GM18520 (cell line): ENCODE data around the gene CLVS2.

Experiments used
- ATAC-seq: cut with Tn5 transposase; IDR thresholded peaks from one replicate; pipeline ENCODE4 v1.9.1; 2021; ENCODE audit not compliant: unreplicated experiment

The CLVS2 gene

GRCh38 chr6:123022975-123023374, 26.9 kb downstream of the CLVS2 start:
- ATAC-seq: no peak

DNA sequence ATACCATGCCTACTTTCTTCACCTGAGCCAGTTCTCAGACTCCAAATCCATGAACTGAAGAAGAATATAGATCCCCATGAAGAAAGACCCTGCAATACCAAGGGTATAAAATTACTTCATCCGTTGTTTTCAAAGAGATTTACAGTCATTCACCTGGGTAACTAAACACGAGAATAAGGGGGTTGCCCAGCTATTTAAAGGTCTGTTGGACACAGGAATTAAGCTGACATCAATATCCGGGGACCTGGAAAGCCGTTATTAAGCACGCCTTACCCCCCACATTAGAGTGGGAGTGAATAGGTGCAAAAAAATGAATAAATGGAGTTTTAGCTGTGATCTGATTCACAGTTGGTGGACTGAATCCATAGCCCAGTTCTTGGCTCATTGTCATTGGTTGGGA, 28.9 kb downstream of the CLVS2 start:
- ATAC-seq: no peak

DNA sequence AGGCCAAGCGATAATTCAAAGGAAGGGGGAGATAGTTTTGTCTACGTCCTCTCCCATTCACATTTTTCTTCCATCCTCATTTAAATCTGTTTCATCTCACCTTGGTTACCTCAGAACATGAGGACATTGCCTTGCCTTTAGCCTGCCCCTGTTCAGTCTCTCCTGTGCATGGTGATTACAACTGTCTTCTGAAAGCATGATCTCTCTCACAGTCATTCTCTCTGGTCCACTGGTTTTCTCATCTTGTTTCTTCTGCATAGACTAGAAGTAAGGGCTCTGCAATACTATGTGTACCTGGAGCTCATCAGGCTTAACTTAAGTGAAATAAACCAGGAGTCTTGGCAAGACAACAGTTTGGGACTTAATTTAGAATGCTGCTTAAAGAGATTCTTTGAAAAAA, 31.4 kb downstream of the CLVS2 start:
- no peak for ATAC-seq

- ATAC-seq: no peak
Measured at GRCh38 chr6:123028263-123028662, 32.2 kb downstream of the CLVS2 start.

GRCh38 chr6:123030282-123030681, 34.2 kb downstream of the CLVS2 start:
- ATAC-seq: no peak

DNA sequence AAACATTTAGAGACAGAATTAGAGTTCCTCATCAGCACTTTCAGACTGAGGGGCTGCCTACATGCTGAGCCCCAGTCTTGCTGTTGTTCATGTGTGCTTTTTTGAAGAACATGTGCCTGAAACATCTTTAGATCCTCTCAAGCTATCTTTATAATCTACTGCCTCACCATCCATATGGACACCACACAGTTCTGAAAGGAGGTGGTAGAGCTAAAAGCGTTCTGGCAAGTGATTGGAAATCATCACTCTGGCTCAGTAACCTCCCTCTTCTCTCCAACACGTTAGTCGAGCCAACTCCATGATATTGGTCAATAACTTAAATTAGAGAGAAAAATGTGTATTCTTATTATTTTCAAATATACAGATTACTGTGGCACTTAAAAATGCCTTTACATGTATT, 40.6 kb downstream of the CLVS2 start:
- ATAC-seq: no peak

GRCh38 chr6:123039431-123039830, 43.4 kb downstream of the CLVS2 start:
- ATAC-seq: no peak

- ATAC-seq: no peak
Measured at GRCh38 chr6:123042401-123042800, 46.4 kb downstream of the CLVS2 start.

GRCh38 chr6:123044341-123044860, 48.4 kb downstream of the CLVS2 start:
- no peak for ATAC-seq

GRCh38 chr6:123053602-123054225, 57.7 kb downstream of the CLVS2 start:
- ATAC-seq: no peak

DNA sequence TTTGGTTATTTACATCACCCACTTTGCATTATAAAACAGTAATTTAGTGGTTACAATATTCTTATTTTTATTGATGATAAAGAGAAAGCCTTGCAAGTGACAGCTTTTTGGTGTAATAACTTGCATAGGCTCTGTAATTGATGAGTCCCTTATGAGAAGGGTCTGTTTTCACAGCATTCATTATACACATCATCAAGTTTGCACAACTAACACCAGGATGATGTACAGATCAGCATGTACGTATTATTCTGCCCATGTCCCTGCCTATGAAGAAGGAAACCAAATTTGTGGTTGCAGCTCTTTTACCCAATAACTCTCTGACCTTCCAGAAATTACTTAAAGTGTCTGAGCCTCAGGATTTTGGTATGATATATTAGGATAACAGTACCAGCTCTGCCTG, 59.2 kb downstream of the CLVS2 start:
- no peak for ATAC-seq

DNA sequence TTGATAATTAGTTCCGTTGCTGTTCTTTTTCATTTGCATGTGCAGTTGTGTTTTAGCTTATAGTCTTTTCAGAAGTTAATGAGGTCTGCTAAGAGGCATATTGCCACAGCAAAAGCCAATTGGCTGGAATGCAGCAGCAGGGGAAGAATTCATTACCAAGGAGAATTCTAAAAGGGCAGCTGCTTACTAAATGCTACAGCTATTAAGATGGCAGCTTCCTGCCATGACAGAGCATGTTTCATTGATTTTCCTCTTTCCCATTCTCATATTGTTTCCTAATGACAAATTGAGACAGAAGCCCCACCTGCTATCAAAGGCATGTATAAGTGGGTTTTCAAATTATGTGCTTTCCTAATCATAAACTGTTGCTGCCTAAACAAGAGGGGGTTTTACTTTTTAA, 66.6 kb downstream of the CLVS2 start:
- no peak for ATAC-seq

DNA sequence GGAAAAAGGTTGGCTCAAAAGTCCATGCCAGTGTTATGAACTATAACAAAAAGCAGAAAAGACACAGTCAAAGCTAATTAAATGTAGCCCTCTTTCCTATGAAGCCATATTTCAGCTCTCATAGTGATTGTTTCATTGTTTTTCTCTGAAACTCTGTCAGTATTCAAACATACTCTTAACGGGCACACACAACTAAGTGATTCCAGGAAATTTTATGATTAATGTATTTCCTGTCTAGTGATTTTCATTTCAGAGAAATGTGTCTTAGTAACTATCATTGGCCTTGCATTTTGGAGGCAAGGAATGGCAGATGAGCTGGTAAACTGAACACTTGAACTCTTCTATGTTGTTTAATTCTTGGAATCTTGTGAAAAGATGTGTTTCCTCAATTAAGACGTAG, 68.0 kb downstream of the CLVS2 start:
- ATAC-seq: no peak

- ATAC-seq: no peak
Measured at GRCh38 chr6:123074616-123075015, 78.6 kb downstream of the CLVS2 start.

DNA sequence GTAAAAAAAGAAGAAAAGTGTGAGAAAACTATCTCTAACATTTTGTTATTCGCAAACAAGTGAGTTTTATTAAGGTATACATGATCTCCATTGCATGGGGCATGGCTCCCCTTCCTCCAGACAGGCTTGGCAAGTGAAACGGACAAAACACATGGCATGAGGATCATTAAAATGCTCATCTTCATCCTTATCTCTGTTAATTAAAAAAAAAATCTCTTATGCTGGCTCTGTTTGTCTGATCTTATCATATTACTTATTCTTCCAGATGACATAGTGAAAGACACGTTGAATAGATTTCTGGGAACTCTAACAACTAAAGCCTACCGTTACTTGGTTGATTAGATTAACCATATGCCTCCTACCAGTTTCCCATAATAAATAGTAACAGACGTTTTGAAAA, 89.4 kb downstream of the CLVS2 start:
- no peak for ATAC-seq

DNA sequence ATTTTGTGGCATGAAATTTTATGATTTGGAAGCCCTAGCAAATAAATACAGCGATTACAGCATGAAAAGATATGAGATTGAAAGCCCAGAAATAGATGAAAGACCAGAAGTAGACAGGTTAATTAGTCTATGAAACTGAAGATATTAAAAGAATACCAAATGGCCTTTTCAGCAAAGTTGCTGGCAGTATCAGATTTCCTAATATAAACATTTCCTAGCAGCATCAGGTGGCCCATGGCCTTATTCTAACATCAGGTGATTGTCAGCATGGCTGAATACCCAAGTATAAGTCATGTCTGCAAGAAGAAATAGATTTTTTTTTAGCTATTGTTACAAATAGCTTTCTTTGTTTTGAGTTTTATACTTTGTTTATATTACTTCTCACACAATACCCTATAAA, 93.2 kb downstream of the CLVS2 start:
- ATAC-seq: no peak

DNA sequence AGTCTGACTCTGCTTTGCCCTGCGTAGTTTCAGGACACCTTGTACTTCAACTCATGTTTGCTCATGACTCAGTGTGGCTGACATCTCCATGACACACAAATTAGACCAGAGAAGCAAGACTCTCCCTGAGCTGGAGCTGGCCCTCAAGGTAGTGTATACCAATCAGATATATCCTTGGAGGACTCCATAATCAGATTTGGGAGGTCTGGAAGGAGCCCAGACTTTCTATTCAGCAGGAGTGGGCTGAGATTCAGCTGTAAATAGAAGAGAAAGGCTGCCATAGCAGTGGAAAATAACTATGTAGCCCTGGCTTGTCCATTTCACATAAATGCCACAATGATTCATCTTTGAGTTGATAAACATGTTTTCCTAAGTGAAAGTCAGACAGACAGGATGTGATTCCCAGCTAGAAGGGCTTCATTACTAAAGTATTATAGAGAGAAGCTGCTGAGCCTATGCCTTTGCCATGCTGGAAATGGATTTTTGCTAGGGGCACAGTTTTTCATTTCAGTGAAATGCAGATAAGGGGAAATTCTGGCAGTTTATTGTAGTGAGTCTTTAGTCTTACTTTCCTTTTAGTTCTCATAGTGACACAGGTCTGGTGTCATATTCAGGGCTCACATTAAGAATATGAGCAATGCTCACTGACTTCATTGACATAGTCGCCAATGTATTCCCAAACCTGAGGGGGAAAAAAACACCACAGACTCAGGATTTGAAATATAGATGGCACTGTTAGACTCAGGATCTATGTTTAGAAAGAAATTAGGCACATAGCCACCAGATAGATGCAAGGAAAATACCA, 95.3 kb downstream of the CLVS2 start:
- no peak for ATAC-seq

DNA sequence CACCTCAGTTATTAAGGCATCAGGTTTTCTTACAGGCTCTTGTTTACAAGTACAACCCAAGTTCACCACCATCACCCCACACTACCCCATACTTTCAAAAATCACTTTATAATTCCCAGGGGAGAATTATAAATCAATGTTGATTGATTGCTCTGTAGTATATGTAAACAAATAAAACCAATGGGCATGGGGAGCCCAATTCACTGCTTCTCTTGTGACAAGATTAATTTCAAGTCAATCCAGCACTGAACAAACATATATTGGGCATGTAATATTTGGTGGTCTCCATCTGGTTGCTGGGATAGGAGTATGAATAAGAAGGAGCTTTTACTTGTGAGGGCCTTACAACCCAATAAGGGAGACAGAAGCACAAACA, 95.8 kb downstream of the CLVS2 start:
- ATAC-seq: no peak

DNA sequence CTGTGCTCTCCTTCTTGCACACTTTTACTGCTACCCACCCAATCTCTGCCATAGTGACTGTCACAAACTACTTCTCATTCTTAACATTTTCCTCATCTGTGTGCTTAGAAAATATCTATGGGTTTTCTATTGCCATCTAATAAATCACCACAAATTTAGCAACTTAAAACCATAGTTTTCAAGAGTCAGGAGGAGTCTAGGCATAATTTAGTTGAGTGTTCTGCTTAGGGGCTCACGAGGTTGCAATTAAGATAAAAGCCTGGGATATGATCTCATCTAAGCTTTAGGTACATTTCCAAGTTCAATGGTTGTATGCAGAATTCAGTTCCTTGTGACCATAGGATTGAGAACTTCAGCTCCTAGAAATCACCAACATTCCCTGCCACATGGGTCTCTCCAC, 98.8 kb downstream of the CLVS2 start:
- no peak for ATAC-seq

DNA sequence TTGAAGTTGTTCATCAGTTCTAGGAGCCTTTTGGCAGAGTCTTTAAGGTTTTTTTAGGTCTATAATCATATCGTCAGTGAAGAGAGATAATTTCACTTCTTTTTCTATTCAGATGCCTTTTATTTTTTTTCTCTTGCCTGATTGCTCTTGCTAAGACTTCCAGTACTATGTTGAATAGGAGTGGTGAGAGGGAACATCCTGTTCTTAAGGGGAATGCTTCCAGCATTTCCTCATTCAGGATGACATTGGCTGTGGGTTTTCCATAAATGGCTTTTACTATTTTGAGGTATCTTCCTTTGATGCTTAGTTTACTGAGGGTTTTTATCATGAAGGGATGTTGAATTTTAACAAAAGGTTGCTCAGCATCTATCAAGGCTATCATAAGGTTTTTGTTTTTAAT, 109.5 kb downstream of the CLVS2 start:
- no peak for ATAC-seq

GRCh38 chr6:123116370-123116769, 120.3 kb downstream of the CLVS2 start:
- no peak for ATAC-seq

GRCh38 chr6:123117145-123117908, 121.3 kb downstream of the CLVS2 start:
- ATAC-seq: no peak
